Body of pancreas (tissue), 4 donors: ENCODE results near the gene SLC18A3.

ENCODE experiments used
- CTCF ChIP-seq, 7 experiments: fragments of 450-650 bp in 4 of 7; fragments of 200-600 bp in 3 of 7; sonication (generic) in 3 of 7; IDR thresholded peaks; one replicate each; pipeline ENCODE4 v1.5.1; 2016 to 2019; ENCODE audit warnings: antibody characterized with exemption in 7 of 7
- POLR2A ChIP-seq, 3 donors: fragments of 450-650 bp; IDR thresholded peaks; one replicate each; pipeline ENCODE4 v1.6.1; 2016; ENCODE audit warnings: antibody characterized with exemption in 3 of 3, mild to moderate bottlenecking in 2 of 3

GRCh38 chr10:49605216-49605938, 4.7 kb upstream of the SLC18A3 start:
- TF ChIP-seq POLR2A (IDR thresholded peaks at IDR 0.05) (no peak), CTCF (IDR thresholded peaks at IDR 0.05) (no peak)
